Activated CD4-positive, alpha-beta T cell treated with anti-CD3 and anti-CD28 coated beads, Interleukin-2, amount 50 U/mL, for 4 hours (primary cell): ENCODE data around the gene RTP2.
"Not testable (repeated sequence)": the region's sequence is repeated elsewhere in the genome, so short reads cannot be mapped to it uniquely, and the experiment has no call there.

Experiments used
- DNase-seq, 2 experiments: peaks; one replicate each; pipeline ENCODE4 v3.0.0-alpha.2; 2020

The RTP2 gene

DNA sequence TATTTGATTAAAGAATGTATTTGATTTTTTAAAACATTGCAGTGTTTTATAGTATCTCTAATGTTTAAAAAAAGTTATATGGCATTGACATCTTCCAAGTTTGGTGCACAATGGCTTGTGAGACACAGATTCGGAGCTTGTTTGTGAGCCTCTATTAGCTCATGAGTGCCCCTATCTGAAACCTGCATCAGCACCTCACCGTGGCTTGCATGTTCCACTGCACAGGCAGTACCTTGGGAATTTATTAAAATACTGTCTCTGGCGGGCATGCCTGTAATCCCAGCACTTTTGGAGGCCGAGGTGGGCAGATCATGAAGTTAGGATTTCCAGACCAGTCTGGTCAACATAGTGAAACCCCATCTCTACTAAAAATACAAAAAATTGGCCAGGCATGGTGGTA, 6.8 kb upstream of the RTP2 start:
- DNase-seq: no peak

DNA sequence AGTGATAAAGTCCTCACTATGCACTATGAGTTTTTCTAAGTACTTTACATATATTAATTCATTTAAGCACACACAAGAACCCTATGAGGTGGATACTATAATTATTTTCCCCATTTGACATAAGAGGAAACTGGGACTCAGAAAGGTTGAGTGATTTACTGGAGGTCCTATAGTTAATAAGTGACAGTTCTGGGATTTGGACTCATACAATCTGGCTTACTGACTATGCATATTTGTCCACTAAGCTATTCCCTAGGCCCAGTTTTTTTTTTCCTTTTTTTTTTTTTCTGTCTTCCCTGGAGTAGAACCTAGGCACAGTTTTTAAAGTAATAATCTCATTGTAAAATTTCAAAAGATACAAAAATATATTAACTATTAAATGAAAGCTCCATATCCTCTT, 6.3 kb upstream of the RTP2 start:
- no peak for DNase-seq

DNA sequence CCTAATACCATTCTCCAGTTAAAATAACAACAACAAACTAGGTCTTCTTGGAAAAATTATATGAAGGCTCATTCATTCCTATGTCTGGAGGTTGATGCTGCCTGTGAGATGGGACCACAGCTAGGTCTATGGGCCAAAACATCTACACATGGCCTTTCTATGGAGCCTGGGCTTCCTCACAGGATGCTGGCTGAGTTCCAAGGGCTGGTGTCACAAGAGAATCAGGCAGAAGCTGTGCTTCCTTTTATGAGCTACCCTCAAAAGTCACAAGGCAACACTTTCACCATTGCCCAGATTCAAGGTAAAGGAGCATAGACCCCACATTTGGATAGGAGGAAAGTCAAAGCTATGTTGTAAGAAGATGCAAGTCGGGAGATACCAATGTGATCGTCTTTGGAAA, 4.6 kb upstream of the RTP2 start:
- DNase-seq: no peak

DNA sequence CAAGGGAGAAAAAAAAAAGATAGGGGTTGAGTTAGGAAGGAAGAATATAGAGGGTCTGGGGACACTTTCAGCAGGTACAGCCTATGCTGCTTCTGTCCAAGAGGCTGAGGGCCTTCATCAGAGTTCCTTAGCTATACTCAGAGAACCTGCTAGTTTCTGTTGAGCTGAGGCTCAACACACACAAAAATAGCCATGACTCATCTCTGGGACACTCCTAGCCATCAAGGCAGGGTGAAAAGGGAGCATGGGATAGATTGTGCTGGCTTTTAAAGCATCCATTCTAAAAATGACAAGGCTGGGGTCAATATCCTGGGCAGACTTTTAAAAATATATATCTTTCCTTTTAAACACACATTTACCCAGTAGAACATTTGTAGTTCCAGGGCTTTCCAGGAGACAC, 2.8 kb upstream of the RTP2 start:
- DNase-seq: no peak

DNA sequence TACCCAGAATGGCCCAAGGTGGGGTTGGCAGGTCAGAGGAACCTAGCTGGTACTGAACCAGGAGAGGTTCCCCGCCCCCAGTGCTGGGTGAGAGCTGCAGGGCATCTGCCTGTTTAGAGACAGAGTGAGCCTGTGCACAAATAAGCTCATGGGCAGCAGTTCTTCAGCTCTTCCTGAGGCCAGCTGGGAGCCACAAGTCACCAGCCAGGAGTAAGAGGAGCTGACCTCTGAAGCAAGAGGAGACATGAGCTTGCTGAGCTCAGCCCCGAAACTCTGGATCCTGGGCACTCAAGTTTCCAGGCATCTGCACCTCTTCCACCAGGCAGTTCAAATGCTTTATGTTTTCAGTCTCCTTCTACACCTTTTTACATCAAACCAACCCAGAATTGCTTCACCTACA, 2.1 kb downstream of the RTP2 start:
- DNase-seq: no peak

DNA sequence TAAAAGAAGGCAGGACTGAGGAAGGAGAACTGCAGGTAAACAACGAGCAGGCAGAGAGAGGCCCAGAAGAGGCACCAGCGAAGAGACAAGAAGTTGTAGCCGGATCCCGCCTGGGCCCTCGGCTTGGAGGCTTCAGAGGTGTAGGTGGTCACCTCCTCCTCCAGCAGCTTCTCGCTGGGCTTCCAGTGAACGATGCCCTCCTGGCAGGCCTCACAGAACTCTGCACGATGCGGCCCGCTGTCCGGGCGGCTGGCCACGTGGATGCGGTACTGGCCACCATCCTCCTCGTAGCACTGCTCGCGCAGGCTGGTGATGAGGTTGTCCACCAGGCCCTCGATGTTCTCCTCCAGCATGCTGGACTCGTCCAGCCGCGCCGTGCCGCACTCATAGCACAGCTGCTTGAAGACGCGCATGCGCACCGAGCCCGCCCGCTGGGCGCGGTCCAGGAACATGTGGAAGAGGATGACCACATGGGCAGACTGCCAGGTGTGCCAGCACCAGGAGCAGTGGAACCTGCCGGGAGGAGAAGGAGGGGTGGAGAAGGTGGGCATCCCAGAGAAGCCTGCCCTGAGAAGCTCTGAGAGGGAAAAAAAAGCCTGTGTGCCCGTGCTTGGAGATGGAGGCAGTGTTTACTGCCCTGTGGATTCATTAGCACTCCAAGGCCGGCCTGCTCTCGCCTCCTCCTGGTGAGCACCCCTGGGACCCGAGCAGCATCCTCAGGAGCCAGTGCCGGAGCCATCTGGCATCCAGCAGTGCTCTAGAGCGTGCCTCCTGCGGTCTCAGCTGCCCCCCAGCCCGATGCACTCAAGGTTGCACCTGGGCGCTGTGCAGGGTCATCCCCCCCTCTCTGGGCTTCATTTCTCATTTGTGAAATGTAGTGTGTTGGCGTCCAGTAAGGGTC, 3.6 kb downstream of the RTP2 start:
- no peak for DNase-seq

- no peak for DNase-seq
Observed at GRCh38 chr3:187696021-187696420, 6.3 kb downstream of the RTP2 start.

DNA sequence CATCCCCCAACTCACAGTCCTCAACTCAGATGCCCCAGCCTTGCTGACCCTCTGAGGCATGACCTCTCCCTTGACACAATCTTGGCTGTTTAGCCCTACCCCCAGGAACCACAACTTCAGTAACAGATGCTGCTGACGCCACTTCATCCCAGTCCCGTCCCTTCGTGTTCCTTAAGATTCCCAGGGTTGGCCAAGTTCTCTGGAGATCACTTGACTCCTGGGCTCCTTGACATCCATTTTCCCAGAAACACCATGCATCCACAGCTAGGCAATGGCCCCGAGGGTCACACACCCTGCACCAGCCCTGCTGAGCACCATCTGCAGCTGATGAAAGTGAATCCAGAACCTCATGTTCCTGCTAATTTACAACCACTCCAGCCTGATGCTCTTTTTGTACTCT, 6.9 kb downstream of the RTP2 start:
- DNase-seq: no peak

GRCh38 chr3:187694801-187695200, 7.6 kb downstream of the RTP2 start:
- DNase-seq: no peak

- no peak for DNase-seq
Observed at GRCh38 chr3:187693431-187693830, 8.9 kb downstream of the RTP2 start.

DNA sequence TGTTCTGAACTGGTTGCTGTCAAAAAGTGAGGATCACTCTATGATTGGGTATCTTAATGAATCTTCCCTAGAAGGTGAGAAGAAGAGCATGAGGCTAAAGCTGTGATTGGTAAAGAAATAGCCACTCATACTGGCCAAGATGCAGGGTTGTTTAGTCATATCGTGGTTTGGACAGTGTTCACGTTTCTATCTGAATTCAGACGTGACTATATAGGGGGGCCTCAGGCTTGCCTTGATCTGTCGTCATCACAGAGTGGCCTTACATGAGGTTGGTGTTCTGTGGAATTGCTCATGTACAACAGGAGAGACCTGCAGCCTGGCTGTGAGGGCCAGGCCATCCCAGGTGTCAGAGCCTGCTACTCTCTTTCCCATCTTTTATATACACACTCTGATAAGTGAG, 12.4 kb downstream of the RTP2 start:
- no peak for DNase-seq

DNA sequence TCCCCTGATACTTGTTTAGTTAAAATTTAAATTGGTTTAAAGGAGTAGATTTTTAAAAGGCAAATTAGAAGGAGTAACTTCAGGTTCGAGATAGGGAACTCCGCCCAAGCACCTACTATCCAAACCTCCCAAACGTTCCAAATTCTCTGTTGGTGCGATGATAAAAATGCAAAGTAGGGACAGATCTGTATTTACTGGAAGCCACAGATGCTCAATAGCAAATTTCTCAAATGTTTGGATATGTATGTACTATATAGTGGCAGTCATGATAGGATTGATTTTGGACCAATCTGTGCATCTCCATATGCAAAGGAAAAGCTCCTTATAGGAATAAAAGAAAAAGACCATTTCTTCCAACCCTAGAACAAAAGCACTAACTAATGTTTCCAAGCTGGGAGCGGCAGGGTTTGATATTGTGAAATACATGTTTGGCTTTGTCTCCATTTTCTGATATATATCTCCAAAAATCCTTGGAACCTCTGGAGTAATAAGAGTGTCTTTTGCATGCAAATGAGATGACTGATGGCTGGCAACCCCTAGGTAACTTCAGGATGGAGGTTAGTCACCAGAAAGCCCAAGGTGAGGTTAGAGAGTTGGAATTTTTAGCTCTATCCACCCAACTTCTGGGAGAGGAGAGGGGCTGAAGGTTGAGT, 15.6 kb downstream of the RTP2 start:
- no peak for DNase-seq

DNA sequence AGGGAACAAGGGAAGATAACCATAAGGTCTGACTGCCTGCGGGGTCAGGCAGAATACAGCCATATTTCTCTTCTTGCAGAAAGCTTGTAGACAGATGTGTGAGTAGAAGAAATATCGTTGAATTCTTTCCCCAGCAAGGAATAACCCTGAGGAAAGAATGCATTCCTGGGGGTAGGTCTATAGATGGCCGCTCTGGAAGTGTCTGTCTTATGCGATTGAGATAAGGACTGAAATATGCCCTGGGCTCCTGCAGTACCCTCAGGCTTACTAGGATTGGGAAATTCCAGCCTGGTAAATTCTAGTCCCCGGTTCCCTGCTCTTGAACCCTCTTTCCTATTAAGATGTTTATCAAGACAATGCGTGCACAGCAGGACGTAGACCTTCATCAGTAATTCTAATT, 16.4 kb downstream of the RTP2 start:
- DNase-seq: no peak

GRCh38 chr3:187684880-187685279, 17.5 kb downstream of the RTP2 start:
- no peak for DNase-seq

DNA sequence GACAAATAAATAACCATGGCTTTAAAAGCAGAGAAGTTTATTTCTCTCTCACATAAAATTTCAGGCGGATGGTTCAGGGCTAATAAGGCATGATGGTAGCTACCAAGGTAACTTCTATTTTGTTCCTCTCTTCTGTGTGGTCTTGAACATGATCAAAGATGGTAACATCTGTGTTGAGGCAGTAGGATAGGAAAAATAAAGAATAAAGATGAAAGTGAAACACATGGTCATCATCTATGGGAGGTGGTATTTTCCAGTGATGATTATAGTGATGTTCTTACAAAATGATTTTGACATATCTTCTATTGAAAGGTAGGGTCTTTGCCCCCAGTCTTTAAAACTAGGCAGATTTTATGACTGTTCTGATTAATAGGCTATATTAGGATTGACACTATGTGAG, 17.9 kb downstream of the RTP2 start:
- no peak for DNase-seq

DNA sequence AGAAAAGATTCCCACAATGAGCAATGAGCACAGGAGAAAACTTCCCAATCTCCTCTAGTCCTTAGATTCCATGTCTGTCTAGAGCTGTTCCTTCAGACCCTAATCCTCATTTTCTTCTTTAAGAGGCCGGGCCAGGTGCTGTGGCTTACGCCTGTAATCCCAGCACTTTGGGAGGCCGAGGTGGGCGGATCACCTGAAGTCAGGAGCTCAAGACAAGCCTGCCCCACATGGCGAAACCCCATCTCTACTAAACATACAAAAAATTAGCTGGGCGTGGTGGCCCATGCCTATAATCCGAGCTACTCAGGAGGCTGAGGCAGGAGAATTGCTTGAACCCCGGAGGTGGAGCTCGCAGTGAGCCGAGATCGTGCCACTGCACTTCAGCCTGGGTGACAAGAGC, 20.6 kb downstream of the RTP2 start:
- DNase-seq: not testable (repeated sequence)

GRCh38 chr3:187679638-187680396, 22.5 kb downstream of the RTP2 start:
- peak; percentile 54 to 58 for DNase-seq

GRCh38 chr3:187678726-187679268, 23.6 kb downstream of the RTP2 start:
- DNase-seq: peak in 1 of 2 experiments; percentile 2

- no peak for DNase-seq
Observed at GRCh38 chr3:187677604-187678003, 24.8 kb downstream of the RTP2 start.

- no peak for DNase-seq
Observed at GRCh38 chr3:187673012-187673411, 29.3 kb downstream of the RTP2 start.

DNA sequence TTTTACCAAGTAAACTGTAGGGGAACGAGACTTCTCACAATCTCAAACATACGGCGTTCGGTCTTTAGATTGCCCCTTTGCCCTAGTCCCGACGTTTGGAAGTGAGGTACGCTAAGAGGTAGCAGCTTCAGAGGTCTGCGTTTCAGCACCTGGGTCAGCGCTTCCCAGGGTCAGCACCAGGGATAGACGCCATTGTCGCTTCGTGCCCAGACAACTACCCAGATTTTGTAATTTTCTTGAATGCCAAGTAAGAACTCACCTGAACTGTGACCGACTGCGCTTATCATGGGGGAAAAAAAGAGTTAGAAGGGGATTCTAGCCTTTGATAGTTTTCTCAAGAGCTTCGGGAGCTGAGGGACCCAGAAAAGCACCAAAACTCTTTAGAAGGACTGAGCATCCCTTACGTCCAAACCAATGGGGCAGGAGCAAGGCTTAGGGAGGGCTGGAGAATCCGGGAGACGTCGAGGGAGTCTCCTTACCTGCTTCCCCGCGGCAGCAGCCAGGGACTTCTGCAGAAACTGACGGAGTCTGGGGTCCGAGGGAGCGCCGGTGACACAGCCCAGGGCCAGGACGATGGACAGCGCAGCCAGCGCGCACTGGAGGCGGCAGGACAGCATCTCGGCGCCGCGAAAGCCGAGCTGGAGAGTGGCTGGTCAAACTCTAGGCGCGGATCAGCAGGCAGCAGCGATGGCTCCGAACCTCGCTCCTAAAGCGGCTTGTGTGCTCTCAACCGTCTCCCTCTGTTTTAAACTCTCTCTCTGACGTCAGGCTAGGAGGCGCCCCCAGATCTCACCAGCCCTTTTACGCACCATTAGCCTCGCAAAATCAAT, 32.5 kb downstream of the RTP2 start, which contains the start of gene SST:
TSS of gene SST (minus strand) at position 720 of the 830 bp plus-strand sequence. CDS start at position 617, 103 bp downstream.
- no peak for DNase-seq

GRCh38 chr3:187667526-187667925, 34.8 kb downstream of the RTP2 start:
- DNase-seq: no peak
